Parathyroid adenoma (tissue), 2 donors: ENCODE measurements around the gene TMEM30A.

Source experiments
- H2AFZ ChIP-seq: fragments of 300-600 bp; sonication (generic); one replicate; pipeline ENCODE4 v1.7.0; 2017; ENCODE audit warnings: antibody characterized with exemption, mild to moderate bottlenecking
- H3K27ac ChIP-seq: fragments of 300-600 bp; sonication (generic); one replicate; pipeline ENCODE4 v1.7.0; 2017
- H3K27me3 ChIP-seq: fragments of 300-600 bp; sonication (generic); one replicate; pipeline ENCODE4 v1.7.0; 2017; ENCODE audit warnings: low read length; ENCODE audit not compliant: control insufficient read depth, insufficient read depth
- H3K36me3 ChIP-seq: fragments of 300-600 bp; sonication (generic); one replicate; pipeline ENCODE4 v1.7.0; 2017; ENCODE audit warnings: low read length; ENCODE audit not compliant: control insufficient read depth, insufficient read depth
- H3K4me1 ChIP-seq: fragments of 300-600 bp; sonication (generic); one replicate; pipeline ENCODE4 v1.7.0; 2017; ENCODE audit warnings: control low read depth
- H3K4me2 ChIP-seq: fragments of 300-600 bp; sonication (generic); one replicate; pipeline ENCODE4 v1.7.0; 2017; ENCODE audit warnings: low read length
- H3K4me3 ChIP-seq: fragments of 300-600 bp; sonication (generic); one replicate; pipeline ENCODE4 v1.7.0; 2017; ENCODE audit warnings: low read depth, low read length
- H3K79me2 ChIP-seq: fragments of 300-600 bp; sonication (generic); one replicate; pipeline ENCODE4 v1.7.0; 2017; ENCODE audit warnings: control low read depth
- H3K9ac ChIP-seq: fragments of 300-600 bp; sonication (generic); one replicate; pipeline ENCODE4 v1.7.0; 2017; ENCODE audit warnings: mild to moderate bottlenecking
- H3K9me3 ChIP-seq: fragments of 300-600 bp; sonication (generic); one replicate; pipeline ENCODE4 v1.7.0; 2017; ENCODE audit warnings: low read length; ENCODE audit not compliant: control insufficient read depth
- TF ChIP-seq, protein P1 (sequence below): fragments of 300-600 bp; sonication (generic); IDR thresholded peaks from one replicate; pipeline ENCODE4 v1.7.0; 2017; ENCODE audit warnings: antibody characterized with exemption, mild to moderate bottlenecking
- donor health status: primary hyperparathyroidism.

Gene TMEM30A

DNA sequence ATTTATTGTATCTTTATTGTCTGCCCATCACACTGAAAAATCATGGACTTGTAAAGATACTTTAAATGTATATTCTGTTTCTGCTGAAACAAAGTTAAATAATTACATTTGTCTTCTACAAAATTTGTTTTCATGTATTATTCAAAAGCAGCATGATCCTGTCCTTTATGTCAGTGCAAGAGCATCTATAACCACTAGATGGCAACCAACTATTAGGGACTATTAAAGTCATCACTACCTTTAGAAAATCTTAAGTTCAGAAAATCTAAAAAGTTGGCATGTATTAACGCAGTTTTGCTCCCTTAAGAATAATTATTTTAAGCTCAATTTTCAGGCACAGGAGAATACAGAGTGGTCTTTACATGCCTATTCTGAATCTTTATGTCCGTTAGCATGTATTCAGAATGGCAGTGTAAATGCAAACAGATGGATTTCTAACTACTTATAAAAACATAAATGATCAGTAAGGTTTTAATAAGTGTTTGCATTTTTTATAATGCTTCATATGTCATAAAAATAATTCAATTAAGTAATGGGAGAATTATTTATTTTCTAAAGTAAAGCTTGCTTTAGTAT, 17.8 kb downstream of the TMEM30A start:
- Histone ChIP-seq H3K4me3 (no peak overlapping the region), H3K4me1 (peaks cover 7% of the 10 kb centered on the region), H3K79me2 (peaks cover 13% of the 10 kb centered on the region), H3K9ac (no peak overlapping the region), H2AFZ (no peak overlapping the region), H3K27ac (no peak overlapping the region), H3K4me2 (no peak overlapping the region), H3K36me3 (no peaks in the 10 kb centered on the region), H3K27me3 (no peaks in the 10 kb centered on the region), H3K9me3 (no peaks in the 10 kb centered on the region)
- TF ChIP-seq, protein P1, sequence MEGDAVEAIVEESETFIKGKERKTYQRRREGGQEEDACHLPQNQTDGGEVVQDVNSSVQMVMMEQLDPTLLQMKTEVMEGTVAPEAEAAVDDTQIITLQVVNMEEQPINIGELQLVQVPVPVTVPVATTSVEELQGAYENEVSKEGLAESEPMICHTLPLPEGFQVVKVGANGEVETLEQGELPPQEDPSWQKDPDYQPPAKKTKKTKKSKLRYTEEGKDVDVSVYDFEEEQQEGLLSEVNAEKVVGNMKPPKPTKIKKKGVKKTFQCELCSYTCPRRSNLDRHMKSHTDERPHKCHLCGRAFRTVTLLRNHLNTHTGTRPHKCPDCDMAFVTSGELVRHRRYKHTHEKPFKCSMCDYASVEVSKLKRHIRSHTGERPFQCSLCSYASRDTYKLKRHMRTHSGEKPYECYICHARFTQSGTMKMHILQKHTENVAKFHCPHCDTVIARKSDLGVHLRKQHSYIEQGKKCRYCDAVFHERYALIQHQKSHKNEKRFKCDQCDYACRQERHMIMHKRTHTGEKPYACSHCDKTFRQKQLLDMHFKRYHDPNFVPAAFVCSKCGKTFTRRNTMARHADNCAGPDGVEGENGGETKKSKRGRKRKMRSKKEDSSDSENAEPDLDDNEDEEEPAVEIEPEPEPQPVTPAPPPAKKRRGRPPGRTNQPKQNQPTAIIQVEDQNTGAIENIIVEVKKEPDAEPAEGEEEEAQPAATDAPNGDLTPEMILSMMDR: peak; percentile 90

DNA sequence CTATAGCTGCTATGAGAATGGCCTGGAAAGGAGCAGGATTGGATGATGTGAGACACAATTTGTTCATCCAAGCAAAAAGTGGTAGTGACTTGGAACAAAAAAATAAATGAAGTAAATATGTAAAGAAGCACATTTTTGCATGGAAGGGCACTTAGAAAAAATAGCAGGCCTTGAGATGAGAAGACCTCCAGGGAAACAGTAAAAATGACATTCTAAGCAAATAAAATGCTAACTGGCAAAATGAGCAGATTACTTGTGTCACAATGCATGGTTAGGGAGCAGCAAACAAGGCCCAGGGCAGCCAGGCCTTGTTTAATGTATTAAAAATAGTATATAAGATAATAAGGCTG, 21.2 kb downstream of the TMEM30A start:
- no peaks in the 10 kb centered on the region for H3K27me3 ChIP-seq
- H3K9ac ChIP-seq: no peak overlapping the region
- H3K79me2 ChIP-seq: peaks cover 8% of the 10 kb centered on the region
- peak overlapping the region; percentile 21 for H3K4me2 ChIP-seq
- TF ChIP-seq, protein P1: no peak
- no peaks in the 10 kb centered on the region for H3K9me3 ChIP-seq
- no peaks in the 10 kb centered on the region for H3K36me3 ChIP-seq
- H3K27ac ChIP-seq: no peak overlapping the region
- no peak overlapping the region for H2AFZ ChIP-seq
- peaks cover 7% of the 10 kb centered on the region for H3K4me1 ChIP-seq
- H3K4me3 ChIP-seq: no peak overlapping the region

DNA sequence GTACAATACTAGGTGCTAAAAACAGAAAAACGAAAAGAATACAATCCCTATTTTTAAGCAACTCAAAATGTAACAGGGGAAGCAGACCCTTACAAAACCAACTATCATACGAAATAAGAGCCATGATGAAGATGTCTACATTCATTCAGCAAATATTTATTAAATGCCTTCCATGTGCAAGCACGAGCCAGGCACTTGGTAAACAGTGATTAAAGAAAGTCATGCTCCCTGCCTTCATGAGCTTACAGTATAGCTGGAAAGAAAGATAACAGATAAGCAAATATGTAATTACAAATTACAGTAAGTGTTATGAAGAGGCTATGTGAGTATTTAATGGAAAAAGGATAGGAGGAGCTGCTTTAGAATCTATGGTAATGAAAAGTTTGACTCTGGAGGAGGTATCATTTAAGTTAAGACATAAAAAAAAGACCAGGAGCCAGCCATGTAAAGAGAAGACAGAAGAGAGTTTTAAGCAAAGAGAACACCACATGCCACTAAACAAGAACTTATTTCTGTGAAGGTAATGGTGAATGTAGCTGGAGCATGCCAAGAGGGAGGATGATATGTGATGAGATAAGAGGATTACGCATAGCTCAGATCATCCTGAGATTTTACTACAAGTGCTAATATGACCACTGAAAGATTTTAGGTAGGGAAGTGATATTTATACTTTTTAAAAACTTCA, 21.7 kb downstream of the TMEM30A start:
- H3K36me3 ChIP-seq: no peaks in the 10 kb centered on the region
- no peaks in the 10 kb centered on the region for H3K9me3 ChIP-seq
- H3K4me3 ChIP-seq: no peak overlapping the region

DNA sequence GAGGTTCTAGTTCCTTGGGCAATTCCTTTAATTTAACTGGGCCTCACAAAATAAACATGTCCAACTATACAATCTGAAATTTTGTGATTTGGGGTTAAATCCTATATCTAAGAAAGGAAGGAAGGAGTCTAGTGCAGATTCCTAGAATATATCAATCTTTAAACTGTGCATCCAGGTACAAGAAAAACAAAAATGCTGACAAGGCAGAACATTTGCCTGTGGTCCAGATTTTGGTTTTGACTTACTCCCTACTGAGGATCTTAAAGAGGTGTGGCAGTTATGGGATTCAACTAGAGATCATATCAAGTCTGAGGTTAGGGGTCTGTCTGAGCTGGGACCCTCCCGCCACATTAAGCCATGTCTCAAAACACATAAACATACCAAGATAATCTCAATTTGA, 23.3 kb downstream of the TMEM30A start:
- Histone ChIP-seq H3K27ac (no peak overlapping the region), H3K79me2 (peaks cover 8% of the 10 kb centered on the region), H3K4me2 (no peak overlapping the region), H3K9me3 (no peaks in the 10 kb centered on the region), H3K36me3 (no peaks in the 10 kb centered on the region), H3K4me1 (peaks cover 7% of the 10 kb centered on the region), H2AFZ (no peak overlapping the region), H3K9ac (no peak overlapping the region), H3K27me3 (no peaks in the 10 kb centered on the region), H3K4me3 (no peak overlapping the region)
- TF ChIP-seq, protein P1: no peak

More for the DNA sequence above, 21.7 kb downstream of the TMEM30A start:
- H2AFZ ChIP-seq: no peak overlapping the region
- no peaks in the 10 kb centered on the region for H3K27me3 ChIP-seq
- TF ChIP-seq, protein P1: no peak
- H3K9ac ChIP-seq: no peak overlapping the region
- peaks cover 7% of the 10 kb centered on the region for H3K4me1 ChIP-seq
- peaks cover 8% of the 10 kb centered on the region for H3K79me2 ChIP-seq
- peak overlapping the region; percentile 21 for H3K4me2 ChIP-seq
- H3K27ac ChIP-seq: no peak overlapping the region
